Skin of body (tissue), 2 donors: ENCODE measurements around the gene MRPS35. TPM values are rescaled to one million over a fixed set of nuclear protein-coding genes. Genes with fewer than 3 reads are reported as not detected.

Experiments
- DNase-seq: peaks from one replicate; lab custom pipeline; 2025; lab: John Stamatoyannopoulos, UW
- total RNA-seq: library from RNA; depleted of rRNA; stranded (reverse); fragments of >200 nt; gene quantifications from one replicate; pipeline ENCODE4 v1.2.3, GENCODE V29; 2014

Gene MRPS35
- total RNA-seq: 41.3 TPM

- DNase-seq: peak; percentile 90
Measured at GRCh38 chr12:27710592-27711316, at the start of gene MRPS35. Gene MRPS35 (plus strand): TSS chr12:27710832. CDS start chr12:27710844, 12 bp downstream.

GRCh38 chr12:27665704-27666103 lies 44.9 kb upstream of the MRPS35 start:
- DNase-seq: no peak

- no peak for DNase-seq
Measured at GRCh38 chr12:27666510-27666909, 44.1 kb upstream of the MRPS35 start.

- no peak for DNase-seq
Measured at GRCh38 chr12:27667540-27667939, 43.1 kb upstream of the MRPS35 start.

- no peak for DNase-seq
Measured at GRCh38 chr12:27672051-27672450, 38.6 kb upstream of the MRPS35 start.

- peak; percentile 86 for DNase-seq
Measured at GRCh38 chr12:27672643-27673042, 38.0 kb upstream of the MRPS35 start.

GRCh38 chr12:27673101-27673718 lies 37.4 kb upstream of the MRPS35 start:
- DNase-seq: peak; percentile 94

- DNase-seq: no peak
Measured at GRCh38 chr12:27674989-27675388, 35.6 kb upstream of the MRPS35 start.

GRCh38 chr12:27680619-27681018 lies 30.0 kb upstream of the MRPS35 start:
- DNase-seq: no peak

- no peak for DNase-seq
Measured at GRCh38 chr12:27682534-27682933, 28.1 kb upstream of the MRPS35 start.

- no peak for DNase-seq
Measured at GRCh38 chr12:27685274-27685673, 25.4 kb upstream of the MRPS35 start.

GRCh38 chr12:27686147-27686546 lies 24.5 kb upstream of the MRPS35 start:
- no peak for DNase-seq

- no peak for DNase-seq
Measured at GRCh38 chr12:27688671-27689070, 22.0 kb upstream of the MRPS35 start.

- DNase-seq: no peak
Measured at GRCh38 chr12:27689558-27690180, 21.0 kb upstream of the MRPS35 start.

GRCh38 chr12:27693403-27693802 lies 17.2 kb upstream of the MRPS35 start:
- no peak for DNase-seq

- no peak for DNase-seq
Measured at GRCh38 chr12:27695556-27696292, 14.9 kb upstream of the MRPS35 start.

- no peak for DNase-seq
Measured at GRCh38 chr12:27696293-27696652, 14.4 kb upstream of the MRPS35 start, which contains the start of gene REP15. Gene REP15 (plus strand): TSS chr12:27696447. CDS start chr12:27696563, 116 bp downstream.

- no peak for DNase-seq
Measured at GRCh38 chr12:27696864-27697564, 13.6 kb upstream of the MRPS35 start.

- DNase-seq: peak; percentile 85
Measured at GRCh38 chr12:27703720-27704452, 6.7 kb upstream of the MRPS35 start.

- no peak for DNase-seq
Measured at GRCh38 chr12:27705263-27705662, 5.4 kb upstream of the MRPS35 start.

GRCh38 chr12:27707216-27707615 lies 3.4 kb upstream of the MRPS35 start:
- no peak for DNase-seq
